ENCODE data around the gene PCSK9.

The PCSK9 gene

GRCh38 chr1:55068638-55069037 is 29.3 kb downstream of the PCSK9 start:
- no peaks in the 10 kb centered on the region for H3K4me1 ChIP-seq (ENCODE audit: control insufficient read depth, low read depth, low read length)
- H2AK5ac ChIP-seq (ENCODE audit: low read length) = no peak overlapping the region
- no peak overlapping the region for H3K9ac ChIP-seq (ENCODE audit: low read length)
- no peaks in the 10 kb centered on the region for H3K79me2 ChIP-seq (ENCODE audit: control insufficient read depth, insufficient read depth, low read length)
- no peak overlapping the region for H3K18ac ChIP-seq (ENCODE audit: low read length)
- H2BK5ac ChIP-seq (ENCODE audit: low read length) = no peak overlapping the region
- DNase-seq = no peak
- no peak overlapping the region for H4K8ac ChIP-seq (ENCODE audit: low read depth, low read length)
- WGBS (ENCODE audit: extremely low coverage, insufficient coverage, low lambda C conversion rate) = no CpG with 5 or more reads among the region's 9 CpGs
- no peaks in the 10 kb centered on the region for H3K27me3 ChIP-seq (ENCODE audit: insufficient read depth, low read length, poor library complexity)
- no peaks in the 10 kb centered on the region for H3K79me1 ChIP-seq (ENCODE audit: low read length)
- H2BK15ac ChIP-seq (replicated peaks; ENCODE audit: low read depth) = no peak overlapping the region
- H2BK120ac ChIP-seq (ENCODE audit: low read depth, low read length) = no peak overlapping the region
- peaks cover 16% of the 10 kb centered on the region for H3K36me3 ChIP-seq (ENCODE audit: control insufficient read depth, insufficient read depth, low read length)
- H3K4me2 ChIP-seq (ENCODE audit: low read length) = no peak overlapping the region
- H3K4ac ChIP-seq (ENCODE audit: low read depth, low read length) = no peak overlapping the region
- no peak overlapping the region for H4K5ac ChIP-seq (ENCODE audit: low read length)
- H3K27ac ChIP-seq (ENCODE audit: low read depth, low read length) = no peak overlapping the region
- no peak overlapping the region for H3K56ac ChIP-seq (ENCODE audit: low read length)
- no peak overlapping the region for H3K23ac ChIP-seq (ENCODE audit: low read length)
- H3K4me3 ChIP-seq (ENCODE audit: low read length) = no peak overlapping the region

- Histone ChIP-seq H2BK120ac (ENCODE audit: low read depth, low read length) (no peak overlapping the region), H3K18ac (ENCODE audit: low read length) (no peak overlapping the region), H3K27ac (ENCODE audit: low read depth, low read length) (no peak overlapping the region), H3K23ac (ENCODE audit: low read length) (no peak overlapping the region), H3K36me3 (ENCODE audit: control insufficient read depth, insufficient read depth, low read length) (peaks cover 13% of the 10 kb centered on the region), H2AK5ac (ENCODE audit: low read length) (no peak overlapping the region), H4K8ac (ENCODE audit: low read depth, low read length) (no peak overlapping the region), H3K27me3 (ENCODE audit: insufficient read depth, low read length, poor library complexity) (no peaks in the 10 kb centered on the region), H2BK15ac (replicated peaks; ENCODE audit: low read depth) (no peak overlapping the region), H3K4ac (ENCODE audit: low read depth, low read length) (no peak overlapping the region), H3K4me3 (ENCODE audit: low read length) (no peak overlapping the region), H2BK5ac (ENCODE audit: low read length) (no peak overlapping the region), H3K79me2 (ENCODE audit: control insufficient read depth, insufficient read depth, low read length) (no peaks in the 10 kb centered on the region), H3K56ac (ENCODE audit: low read length) (no peak overlapping the region), H3K4me1 (ENCODE audit: control insufficient read depth, low read depth, low read length) (no peaks in the 10 kb centered on the region), H3K9ac (ENCODE audit: low read length) (no peak overlapping the region), H4K5ac (ENCODE audit: low read length) (no peak overlapping the region), H3K4me2 (ENCODE audit: low read length) (no peak overlapping the region), H3K79me1 (ENCODE audit: low read length) (no peaks in the 10 kb centered on the region)
- DNase-seq = no peak
- no CpG with 5 or more reads among the region's 7 CpGs for WGBS (ENCODE audit: extremely low coverage, insufficient coverage, low lambda C conversion rate)
Measured at GRCh38 chr1:55069280-55069679, 29.9 kb downstream of the PCSK9 start.

GRCh38 chr1:55070293-55071164 is 31.2 kb downstream of the PCSK9 start:
- no peaks in the 10 kb centered on the region for H3K79me2 ChIP-seq (ENCODE audit: control insufficient read depth, insufficient read depth, low read length)
- no peak overlapping the region for H2BK120ac ChIP-seq (ENCODE audit: low read depth, low read length)
- H2BK15ac ChIP-seq (replicated peaks; ENCODE audit: low read depth) = no peak overlapping the region
- H3K79me1 ChIP-seq (ENCODE audit: low read length) = no peaks in the 10 kb centered on the region
- no peak overlapping the region for H3K4ac ChIP-seq (ENCODE audit: low read depth, low read length)
- no peak overlapping the region for H3K27ac ChIP-seq (ENCODE audit: low read depth, low read length)
- no peak overlapping the region for H2AK5ac ChIP-seq (ENCODE audit: low read length)
- no peaks in the 10 kb centered on the region for H3K27me3 ChIP-seq (ENCODE audit: insufficient read depth, low read length, poor library complexity)
- no peak overlapping the region for H3K4me3 ChIP-seq (ENCODE audit: low read length)
- DNase-seq = no peak
- H3K36me3 ChIP-seq (ENCODE audit: control insufficient read depth, insufficient read depth, low read length) = peaks cover 10% of the 10 kb centered on the region
- H2BK5ac ChIP-seq (ENCODE audit: low read length) = no peak overlapping the region
- H3K4me2 ChIP-seq (ENCODE audit: low read length) = no peak overlapping the region
- no peaks in the 10 kb centered on the region for H3K4me1 ChIP-seq (ENCODE audit: control insufficient read depth, low read depth, low read length)
- WGBS (ENCODE audit: extremely low coverage, insufficient coverage, low lambda C conversion rate) = 100% methylated on average over 2 of the region's 17 CpGs
- H3K56ac ChIP-seq (ENCODE audit: low read length) = no peak overlapping the region
- H3K18ac ChIP-seq (ENCODE audit: low read length) = no peak overlapping the region
- no peak overlapping the region for H4K5ac ChIP-seq (ENCODE audit: low read length)
- no peak overlapping the region for H3K23ac ChIP-seq (ENCODE audit: low read length)
- H4K8ac ChIP-seq (ENCODE audit: low read depth, low read length) = no peak overlapping the region
- no peak overlapping the region for H3K9ac ChIP-seq (ENCODE audit: low read length)

- Histone ChIP-seq H3K18ac (ENCODE audit: low read length) (no peak overlapping the region), H3K4me1 (ENCODE audit: control insufficient read depth, low read depth, low read length) (no peaks in the 10 kb centered on the region), H3K23ac (ENCODE audit: low read length) (peak overlapping the region; percentile 67), H2AK5ac (ENCODE audit: low read length) (no peak overlapping the region), H3K4me3 (ENCODE audit: low read length) (no peak overlapping the region), H2BK15ac (replicated peaks; ENCODE audit: low read depth) (no peak overlapping the region), H3K4ac (ENCODE audit: low read depth, low read length) (no peak overlapping the region), H3K56ac (ENCODE audit: low read length) (no peak overlapping the region), H4K5ac (ENCODE audit: low read length) (no peak overlapping the region), H2BK120ac (ENCODE audit: low read depth, low read length) (no peak overlapping the region), H2BK5ac (ENCODE audit: low read length) (no peak overlapping the region), H4K8ac (ENCODE audit: low read depth, low read length) (no peak overlapping the region), H3K4me2 (ENCODE audit: low read length) (no peak overlapping the region), H3K36me3 (ENCODE audit: control insufficient read depth, insufficient read depth, low read length) (peaks cover 10% of the 10 kb centered on the region), H3K79me1 (ENCODE audit: low read length) (no peaks in the 10 kb centered on the region), H3K27ac (ENCODE audit: low read depth, low read length) (no peak overlapping the region), H3K27me3 (ENCODE audit: insufficient read depth, low read length, poor library complexity) (no peaks in the 10 kb centered on the region), H3K9ac (ENCODE audit: low read length) (no peak overlapping the region), H3K79me2 (ENCODE audit: control insufficient read depth, insufficient read depth, low read length) (no peaks in the 10 kb centered on the region)
- no CpG with 5 or more reads among the region's 8 CpGs for WGBS (ENCODE audit: extremely low coverage, insufficient coverage, low lambda C conversion rate)
- DNase-seq = peak; percentile 89
Measured at GRCh38 chr1:55071477-55071876, 32.1 kb downstream of the PCSK9 start.

GRCh38 chr1:55073187-55073916 is 34.0 kb downstream of the PCSK9 start:
- Histone ChIP-seq H2AK5ac (ENCODE audit: low read length) (no peak overlapping the region), H3K23ac (ENCODE audit: low read length) (no peak overlapping the region), H3K9ac (ENCODE audit: low read length) (no peak overlapping the region), H3K18ac (ENCODE audit: low read length) (no peak overlapping the region), H3K36me3 (ENCODE audit: control insufficient read depth, insufficient read depth, low read length) (peaks cover 9% of the 10 kb centered on the region), H2BK15ac (replicated peaks; ENCODE audit: low read depth) (no peak overlapping the region), H4K8ac (ENCODE audit: low read depth, low read length) (no peak overlapping the region), H4K5ac (ENCODE audit: low read length) (no peak overlapping the region), H3K79me2 (ENCODE audit: control insufficient read depth, insufficient read depth, low read length) (no peaks in the 10 kb centered on the region), H3K79me1 (ENCODE audit: low read length) (no peaks in the 10 kb centered on the region), H3K4me1 (ENCODE audit: control insufficient read depth, low read depth, low read length) (no peaks in the 10 kb centered on the region), H2BK5ac (ENCODE audit: low read length) (no peak overlapping the region), H3K4ac (ENCODE audit: low read depth, low read length) (no peak overlapping the region), H2BK120ac (ENCODE audit: low read depth, low read length) (no peak overlapping the region), H3K4me2 (ENCODE audit: low read length) (no peak overlapping the region), H3K27me3 (ENCODE audit: insufficient read depth, low read length, poor library complexity) (no peaks in the 10 kb centered on the region), H3K4me3 (ENCODE audit: low read length) (no peak overlapping the region), H3K27ac (ENCODE audit: low read depth, low read length) (no peak overlapping the region), H3K56ac (ENCODE audit: low read length) (no peak overlapping the region)
- WGBS (ENCODE audit: extremely low coverage, insufficient coverage, low lambda C conversion rate) = no CpG with 5 or more reads among the region's 3 CpGs
- DNase-seq = no peak

Data from mesendoderm (in vitro differentiated cells).